Measurements from ENCODE around the gene PKN3. TPM values are rescaled to one million over a fixed set of nuclear protein-coding genes. Genes with fewer than 3 reads are reported as not detected.

Gene PKN3
- total and polyA plus RNA-seq, 2 of the 13 experiments (the other 11 are each of a cell fraction or from before 2014, with no cell fraction given) = 10.5 to 13.2 TPM

GRCh38 chr9:128656416-128657343 is 45.6 kb upstream of the PKN3 start, which contains the start of gene DYNC2I2 (continued):
- 0 out of 2 replicates have a peak, but pooled peaks have one; percentile 69 for TF ChIP-seq PBX3 (CRISPR knock-in tag; IDR thresholded peaks at IDR 0.05; ENCODE audit: borderline replicate concordance)
- TF ChIP-seq BORCS8-MEF2B (CRISPR knock-in tag; IDR thresholded peaks at IDR 0.05) = 0 out of 2 replicates have a peak, but pooled peaks have one; percentile 25
- TF ChIP-seq ZNF136 (CRISPR knock-in tag; IDR thresholded peaks at IDR 0.05; ENCODE audit: low read depth) = peak; percentile 54; the same call in 1 of the 2 replicates
- TF ChIP-seq KLF16 (CRISPR knock-in tag; IDR thresholded peaks at IDR 0.05) = peak in 1 of 2 experiments; percentile 86; a peak in 2 of 4 replicates
- no peak; the same call in 1 of the 2 replicates for TF ChIP-seq ZNF335 (CRISPR knock-in tag; IDR thresholded peaks at IDR 0.05)
- peak; percentile 68 for TF ChIP-seq PAXIP1 (CRISPR knock-in tag; conservative IDR thresholded peaks at IDR 0.05)
- TF ChIP-seq RARA (CRISPR knock-in tag; IDR thresholded peaks at IDR 0.05) = peak; percentile 52
- no peak; the same call in 1 of the 2 replicates for TF ChIP-seq ZNF850 (CRISPR knock-in tag; conservative IDR thresholded peaks at IDR 0.05)
- peak; percentile 90 for TF ChIP-seq ZNF788 (CRISPR knock-in tag; IDR thresholded peaks at IDR 0.05; ENCODE audit: borderline replicate concordance)
- 0 out of 2 replicates have a peak, but pooled peaks have one; percentile 59 for TF ChIP-seq HNRNPL (IDR thresholded peaks at IDR 0.05; ENCODE audit: low read depth, low read length)
- TF ChIP-seq MTF1 (CRISPR knock-in tag; IDR thresholded peaks at IDR 0.05) = 0 out of 2 replicates have a peak, but pooled peaks have one; percentile 59
- 0 out of 2 replicates have a peak, but pooled peaks have one; percentile 19 for TF ChIP-seq GATA4 (IDR thresholded peaks at IDR 0.05; ENCODE audit: borderline replicate concordance, low read depth)
- TF ChIP-seq PLSCR1 (CRISPR knock-in tag; IDR thresholded peaks at IDR 0.05; ENCODE audit: borderline replicate concordance) = no peak
- no peak for TF ChIP-seq ZNF354B (CRISPR knock-in tag; IDR thresholded peaks at IDR 0.05)
- TF ChIP-seq XBP1 (CRISPR knock-in tag; IDR thresholded peaks at IDR 0.05) = no peak
- peak; percentile 59; the same call in 1 of the 2 replicates for TF ChIP-seq NFE2L1 (CRISPR knock-in tag; IDR thresholded peaks at IDR 0.05; ENCODE audit: borderline replicate concordance)
- peak; percentile 9; the same call in 1 of the 2 replicates for TF ChIP-seq RFX5 (IDR thresholded peaks at IDR 0.05; ENCODE audit: low read depth, low read length)
- 0 out of 2 replicates have a peak, but pooled peaks have one; percentile 19 for TF ChIP-seq SIX1 (CRISPR knock-in tag; IDR thresholded peaks at IDR 0.05; ENCODE audit: borderline replicate concordance)
- TF ChIP-seq ZNF367 (CRISPR knock-in tag; IDR thresholded peaks at IDR 0.05; ENCODE audit: borderline replicate concordance) = no peak
- no peak for TF ChIP-seq MBD4 (IDR thresholded peaks at IDR 0.05; ENCODE audit: borderline replicate concordance, low read length)
- peak; percentile 77 for TF ChIP-seq ZNF205 (CRISPR knock-in tag; IDR thresholded peaks at IDR 0.05)
